ENCODE measurements around the gene ZNF665.

The ZNF665 gene

DNA sequence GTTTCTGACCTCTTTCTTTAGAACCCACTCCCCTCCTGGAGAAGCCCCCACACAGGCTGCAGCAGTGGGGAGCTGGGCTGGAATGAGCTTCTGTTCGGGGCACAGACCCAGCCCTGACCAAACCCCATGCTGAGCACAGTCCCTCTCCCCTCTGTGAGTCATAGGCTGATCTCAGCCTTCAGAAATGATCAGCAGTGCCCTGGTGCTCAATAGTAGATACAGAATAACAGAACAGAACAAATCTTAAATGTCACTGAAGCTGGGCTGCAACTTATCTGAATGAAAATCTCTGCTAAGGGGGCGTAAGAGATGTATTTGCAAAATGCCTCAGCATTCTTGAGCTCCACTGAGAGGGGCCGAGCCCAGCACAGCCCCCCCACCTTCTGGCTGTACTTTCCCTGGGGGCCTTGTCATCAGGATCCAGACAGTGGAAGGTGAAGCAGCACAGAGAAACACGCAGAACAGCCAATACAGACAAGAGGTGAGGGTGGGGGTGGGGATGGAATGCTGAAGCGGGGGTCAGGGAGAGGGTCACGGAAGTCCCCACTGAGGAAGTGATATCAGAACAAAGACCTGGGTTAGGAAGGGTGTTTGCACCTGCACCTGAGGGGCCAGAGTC, 9.9 kb downstream of the ZNF665 start:
- Histone ChIP-seq H3K4me3 (no peak overlapping the region), H3K4me1 (no peaks in the 10 kb centered on the region), H3K27me3 (no peaks in the 10 kb centered on the region), H3K27ac (no peak overlapping the region), H3K9me3 (no peaks in the 10 kb centered on the region), H3K36me3 (peaks cover 36 to 53% (median 37%) of the 10 kb centered on the region in 3 donors)
- intact Hi-C loops (cut with DNase I; ENCODE audit: low total_unique reads): no loop called here
- DNase-seq: no peak
- TF ChIP-seq, protein P1, sequence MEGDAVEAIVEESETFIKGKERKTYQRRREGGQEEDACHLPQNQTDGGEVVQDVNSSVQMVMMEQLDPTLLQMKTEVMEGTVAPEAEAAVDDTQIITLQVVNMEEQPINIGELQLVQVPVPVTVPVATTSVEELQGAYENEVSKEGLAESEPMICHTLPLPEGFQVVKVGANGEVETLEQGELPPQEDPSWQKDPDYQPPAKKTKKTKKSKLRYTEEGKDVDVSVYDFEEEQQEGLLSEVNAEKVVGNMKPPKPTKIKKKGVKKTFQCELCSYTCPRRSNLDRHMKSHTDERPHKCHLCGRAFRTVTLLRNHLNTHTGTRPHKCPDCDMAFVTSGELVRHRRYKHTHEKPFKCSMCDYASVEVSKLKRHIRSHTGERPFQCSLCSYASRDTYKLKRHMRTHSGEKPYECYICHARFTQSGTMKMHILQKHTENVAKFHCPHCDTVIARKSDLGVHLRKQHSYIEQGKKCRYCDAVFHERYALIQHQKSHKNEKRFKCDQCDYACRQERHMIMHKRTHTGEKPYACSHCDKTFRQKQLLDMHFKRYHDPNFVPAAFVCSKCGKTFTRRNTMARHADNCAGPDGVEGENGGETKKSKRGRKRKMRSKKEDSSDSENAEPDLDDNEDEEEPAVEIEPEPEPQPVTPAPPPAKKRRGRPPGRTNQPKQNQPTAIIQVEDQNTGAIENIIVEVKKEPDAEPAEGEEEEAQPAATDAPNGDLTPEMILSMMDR (IDR thresholded peaks at IDR 0.05): no peak

DNA sequence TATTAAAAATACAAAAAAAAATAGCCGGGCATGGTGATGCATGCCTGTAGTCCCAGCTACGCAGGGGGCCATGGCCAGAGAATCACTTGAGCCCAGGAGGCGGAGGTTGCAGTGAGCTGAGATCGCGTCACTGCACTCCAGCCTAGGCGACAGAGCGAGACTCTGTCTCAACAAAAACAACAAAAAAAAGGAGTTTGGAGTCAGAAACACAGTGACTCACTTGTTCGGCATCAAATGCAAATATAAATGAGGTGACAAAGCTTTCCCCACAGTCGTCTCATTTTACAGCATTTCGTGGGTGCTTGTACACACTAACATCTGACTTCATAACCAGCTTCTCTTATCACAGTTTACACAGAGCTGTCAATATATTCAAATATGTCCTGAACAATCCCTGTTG, 11.0 kb downstream of the ZNF665 start:
- H3K27me3 ChIP-seq: no peaks in the 10 kb centered on the region
- peaks cover 36 to 55% (median 37%) of the 10 kb centered on the region in 3 donors for H3K36me3 ChIP-seq
- H3K27ac ChIP-seq: no peak overlapping the region
- intact Hi-C loops (cut with DNase I; ENCODE audit: low total_unique reads): no loop called here
- no peak overlapping the region for H3K4me3 ChIP-seq
- H3K9me3 ChIP-seq: no peaks in the 10 kb centered on the region
- no peak for DNase-seq
- TF ChIP-seq, protein P1 (IDR thresholded peaks at IDR 0.05): no peak
- no peaks in the 10 kb centered on the region for H3K4me1 ChIP-seq

DNA sequence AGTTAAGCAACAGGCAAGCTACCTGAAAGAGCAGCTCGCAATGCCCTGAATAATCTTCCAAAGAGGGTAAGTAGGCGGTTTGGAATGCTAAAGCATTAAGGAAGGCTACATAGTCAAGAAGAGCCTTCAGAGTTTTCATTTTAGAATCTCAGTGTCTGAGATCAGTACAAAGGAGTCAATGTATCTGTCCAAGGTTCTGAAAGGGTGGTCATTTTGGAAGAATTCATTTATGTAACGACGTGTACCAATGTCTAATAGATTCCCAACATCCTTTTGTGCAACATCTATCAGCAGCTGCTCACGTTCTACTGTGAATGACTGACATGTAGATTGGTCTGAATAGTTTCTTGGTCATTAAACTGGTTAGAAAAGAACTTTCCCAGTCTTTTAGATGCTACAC, 15.2 kb downstream of the ZNF665 start:
- TF ChIP-seq, protein P1 (IDR thresholded peaks at IDR 0.05): no peak
- Histone ChIP-seq H3K36me3 (peaks cover 41 to 61% (median 52%) of the 10 kb centered on the region in 3 donors), H3K4me1 (no peaks in the 10 kb centered on the region), H3K27ac (no peak overlapping the region), H3K27me3 (no peaks in the 10 kb centered on the region), H3K9me3 (no peaks in the 10 kb centered on the region), H3K4me3 (no peak overlapping the region)
- DNase-seq: no peak
- intact Hi-C loops (cut with DNase I; ENCODE audit: low total_unique reads): no loop called here

DNA sequence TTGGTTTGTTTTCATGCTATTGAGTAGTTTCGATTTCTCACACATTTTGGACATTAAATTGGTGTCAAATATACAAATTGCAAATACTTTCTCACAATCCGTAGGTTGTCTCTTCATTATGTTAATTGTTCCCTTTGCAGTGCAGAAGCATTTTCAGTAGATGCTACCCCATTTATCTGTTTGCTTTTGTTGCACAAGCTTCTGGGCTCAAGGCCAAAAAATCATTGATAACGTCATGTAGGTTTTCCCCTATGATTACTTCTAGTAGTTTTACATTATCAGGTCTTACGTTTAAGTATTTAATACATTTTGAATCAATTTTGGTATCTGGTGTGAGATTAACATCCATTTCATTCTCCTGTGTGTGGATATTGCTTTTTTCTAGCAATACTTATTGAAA, 20.3 kb downstream of the ZNF665 start:
- Histone ChIP-seq H3K9me3 (peaks cover 0 to 10% (median 3%) of the 10 kb centered on the region in 3 donors), H3K4me3 (no peak overlapping the region), H3K27ac (no peak overlapping the region), H3K36me3 (peaks cover 24 to 44% (median 26%) of the 10 kb centered on the region in 3 donors), H3K27me3 (no peaks in the 10 kb centered on the region), H3K4me1 (no peaks in the 10 kb centered on the region)
- TF ChIP-seq, protein P1 (IDR thresholded peaks at IDR 0.05): no peak
- intact Hi-C loops (cut with DNase I; ENCODE audit: low total_unique reads): no loop called here
- DNase-seq: no peak

DNA sequence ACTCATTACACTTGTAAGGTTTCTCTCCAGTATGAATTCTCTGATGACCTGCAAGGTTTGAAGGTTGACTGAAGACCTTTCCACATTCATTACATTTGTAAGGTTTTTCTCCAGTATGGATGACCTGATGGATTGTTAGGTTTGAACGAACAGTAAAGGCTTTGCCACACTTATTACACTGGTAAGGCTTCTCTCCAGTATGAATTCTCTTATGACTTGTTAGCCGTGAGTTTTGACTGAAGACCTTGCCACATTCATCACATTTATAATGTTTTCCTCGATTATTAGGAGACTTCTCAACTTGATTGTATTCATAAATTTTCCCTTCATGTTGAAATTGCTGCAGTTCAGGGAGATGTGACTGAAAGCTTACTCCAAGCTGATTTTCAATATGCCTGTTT, 27.5 kb downstream of the ZNF665 start:
- Histone ChIP-seq H3K4me1 (no peaks in the 10 kb centered on the region), H3K4me3 (no peak overlapping the region), H3K9me3 (peaks cover 4 to 59% (median 37%) of the 10 kb centered on the region in 3 donors), H3K36me3 (peaks cover 26 to 49% (median 34%) of the 10 kb centered on the region in 3 donors), H3K27ac (no peak overlapping the region), H3K27me3 (no peaks in the 10 kb centered on the region)
- intact Hi-C loops (cut with DNase I; ENCODE audit: low total_unique reads): no loop called here
- no peak for DNase-seq
- TF ChIP-seq, protein P1 (IDR thresholded peaks at IDR 0.05): no peak

All from tibial artery (tissue), 4 donors.